WTC11 (cell line): Measurements from ENCODE around the gene VDR.

Experiments
- ATF3 ChIP-seq: sonication (generic); formaldehyde crosslinking; conservative IDR thresholded peaks from 2 replicates; pipeline ENCODE4 v1.8.1; 2022; ENCODE audit warnings: mild to moderate bottlenecking, missing genetic modification reagents
- CDX4 ChIP-seq: fragments of 250-450 bp; sonication (Bioruptor Pico); IDR thresholded peaks from 2 replicates; pipeline ENCODE4 v1.9.0; 2021; ENCODE audit warnings: moderate library complexity, mild to moderate bottlenecking, inconsistent platforms, borderline replicate concordance
- MXD4 ChIP-seq: fragments of 250-450 bp; sonication (Bioruptor Pico); IDR thresholded peaks from 2 replicates; pipeline ENCODE4 v1.8.0; 2021; ENCODE audit warnings: mild to moderate bottlenecking, moderate library complexity, borderline replicate concordance
- MYBL2 ChIP-seq: sonication (generic); formaldehyde crosslinking; IDR thresholded peaks from 2 replicates; pipeline ENCODE4 v1.8.1; 2023; ENCODE audit warnings: mild to moderate bottlenecking, moderate library complexity, missing genetic modification reagents
- NFYB ChIP-seq: sonication (generic); formaldehyde crosslinking; conservative IDR thresholded peaks from 2 replicates; pipeline ENCODE4 v1.8.0; 2022; ENCODE audit warnings: low read depth, missing genetic modification reagents
- SMAD3 ChIP-seq: sonication (generic); formaldehyde crosslinking; IDR thresholded peaks from 2 replicates; pipeline ENCODE4 v1.8.0; 2022; ENCODE audit warnings: missing genetic modification reagents, mild to moderate bottlenecking, borderline replicate concordance
- USF2 ChIP-seq: sonication (generic); formaldehyde crosslinking; IDR thresholded peaks from 2 replicates; pipeline ENCODE4 v1.8.1; 2023; ENCODE audit warnings: mild to moderate bottlenecking, missing genetic modification reagents, moderate library complexity
- TF ChIP-seq, protein P1 (sequence below): sonication (generic); formaldehyde crosslinking; IDR thresholded peaks from 2 replicates; pipeline ENCODE4 v1.8.0; 2022; ENCODE audit warnings: mild to moderate bottlenecking, missing genetic modification reagents
- TF ChIP-seq, protein P2 (sequence below): sonication (generic); formaldehyde crosslinking; IDR thresholded peaks from 2 replicates; pipeline ENCODE4 v1.8.1; 2022; ENCODE audit warnings: mild to moderate bottlenecking, missing genetic modification reagents, moderate library complexity, borderline replicate concordance
- TF ChIP-seq, protein P3 (sequence below): fragments of 200-600 bp; IDR thresholded peaks from 2 replicates; pipeline ENCODE4 v1.8.0; 2022; ENCODE audit warnings: antibody characterized with exemption
- TF ChIP-seq, protein P4 (sequence below): sonication (generic); formaldehyde crosslinking; IDR thresholded peaks from 2 replicates; pipeline ENCODE4 v1.8.1; 2023; ENCODE audit warnings: mild to moderate bottlenecking, missing genetic modification reagents, borderline replicate concordance

DNA sequence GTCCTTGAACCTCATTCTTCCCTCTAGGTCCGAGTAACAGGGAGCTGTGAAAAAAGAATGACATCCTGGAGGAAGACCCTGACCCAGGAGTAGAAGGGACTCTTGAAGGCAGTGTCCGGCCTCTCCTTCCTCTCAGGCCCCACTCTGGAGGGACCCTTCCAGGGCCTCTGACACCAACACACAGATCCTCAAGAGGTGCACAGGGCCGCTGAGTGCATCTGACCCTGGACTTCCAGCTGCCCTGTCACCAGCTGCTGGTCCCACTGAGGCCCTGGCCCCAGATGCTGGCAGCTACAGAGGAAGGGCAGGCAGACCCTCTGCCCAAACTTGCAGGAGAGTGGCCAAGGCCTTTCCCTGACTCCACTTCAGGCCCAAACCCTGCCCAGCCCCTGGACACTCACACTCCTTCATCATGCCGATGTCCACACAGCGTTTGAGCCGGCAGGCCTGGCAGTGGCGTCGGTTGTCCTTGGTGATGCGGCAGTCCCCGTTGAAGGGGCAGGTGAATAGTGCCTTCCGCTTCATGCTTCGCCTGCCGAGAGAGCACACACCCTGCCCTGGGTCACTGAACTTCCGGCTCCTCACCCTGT is 40.1 kb downstream of the VDR start:
- TF ChIP-seq ATF3 (CRISPR knock-in tag) (no peak), USF2 (no peak), SMAD3 (CRISPR knock-in tag) (no peak), CDX4 (CRISPR knock-in tag) (no peak), NFYB (CRISPR knock-in tag) (no peak), MYBL2 (no peak), MXD4 (CRISPR knock-in tag) (no peak)
- TF ChIP-seq, protein P1, sequence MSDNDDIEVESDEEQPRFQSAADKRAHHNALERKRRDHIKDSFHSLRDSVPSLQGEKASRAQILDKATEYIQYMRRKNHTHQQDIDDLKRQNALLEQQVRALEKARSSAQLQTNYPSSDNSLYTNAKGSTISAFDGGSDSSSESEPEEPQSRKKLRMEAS, result no peak
- TF ChIP-seq, protein P2, sequence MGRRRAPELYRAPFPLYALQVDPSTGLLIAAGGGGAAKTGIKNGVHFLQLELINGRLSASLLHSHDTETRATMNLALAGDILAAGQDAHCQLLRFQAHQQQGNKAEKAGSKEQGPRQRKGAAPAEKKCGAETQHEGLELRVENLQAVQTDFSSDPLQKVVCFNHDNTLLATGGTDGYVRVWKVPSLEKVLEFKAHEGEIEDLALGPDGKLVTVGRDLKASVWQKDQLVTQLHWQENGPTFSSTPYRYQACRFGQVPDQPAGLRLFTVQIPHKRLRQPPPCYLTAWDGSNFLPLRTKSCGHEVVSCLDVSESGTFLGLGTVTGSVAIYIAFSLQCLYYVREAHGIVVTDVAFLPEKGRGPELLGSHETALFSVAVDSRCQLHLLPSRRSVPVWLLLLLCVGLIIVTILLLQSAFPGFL (CRISPR knock-in tag), result no peak
- TF ChIP-seq, protein P3, sequence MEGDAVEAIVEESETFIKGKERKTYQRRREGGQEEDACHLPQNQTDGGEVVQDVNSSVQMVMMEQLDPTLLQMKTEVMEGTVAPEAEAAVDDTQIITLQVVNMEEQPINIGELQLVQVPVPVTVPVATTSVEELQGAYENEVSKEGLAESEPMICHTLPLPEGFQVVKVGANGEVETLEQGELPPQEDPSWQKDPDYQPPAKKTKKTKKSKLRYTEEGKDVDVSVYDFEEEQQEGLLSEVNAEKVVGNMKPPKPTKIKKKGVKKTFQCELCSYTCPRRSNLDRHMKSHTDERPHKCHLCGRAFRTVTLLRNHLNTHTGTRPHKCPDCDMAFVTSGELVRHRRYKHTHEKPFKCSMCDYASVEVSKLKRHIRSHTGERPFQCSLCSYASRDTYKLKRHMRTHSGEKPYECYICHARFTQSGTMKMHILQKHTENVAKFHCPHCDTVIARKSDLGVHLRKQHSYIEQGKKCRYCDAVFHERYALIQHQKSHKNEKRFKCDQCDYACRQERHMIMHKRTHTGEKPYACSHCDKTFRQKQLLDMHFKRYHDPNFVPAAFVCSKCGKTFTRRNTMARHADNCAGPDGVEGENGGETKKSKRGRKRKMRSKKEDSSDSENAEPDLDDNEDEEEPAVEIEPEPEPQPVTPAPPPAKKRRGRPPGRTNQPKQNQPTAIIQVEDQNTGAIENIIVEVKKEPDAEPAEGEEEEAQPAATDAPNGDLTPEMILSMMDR, result no peak
- TF ChIP-seq, protein P4, sequence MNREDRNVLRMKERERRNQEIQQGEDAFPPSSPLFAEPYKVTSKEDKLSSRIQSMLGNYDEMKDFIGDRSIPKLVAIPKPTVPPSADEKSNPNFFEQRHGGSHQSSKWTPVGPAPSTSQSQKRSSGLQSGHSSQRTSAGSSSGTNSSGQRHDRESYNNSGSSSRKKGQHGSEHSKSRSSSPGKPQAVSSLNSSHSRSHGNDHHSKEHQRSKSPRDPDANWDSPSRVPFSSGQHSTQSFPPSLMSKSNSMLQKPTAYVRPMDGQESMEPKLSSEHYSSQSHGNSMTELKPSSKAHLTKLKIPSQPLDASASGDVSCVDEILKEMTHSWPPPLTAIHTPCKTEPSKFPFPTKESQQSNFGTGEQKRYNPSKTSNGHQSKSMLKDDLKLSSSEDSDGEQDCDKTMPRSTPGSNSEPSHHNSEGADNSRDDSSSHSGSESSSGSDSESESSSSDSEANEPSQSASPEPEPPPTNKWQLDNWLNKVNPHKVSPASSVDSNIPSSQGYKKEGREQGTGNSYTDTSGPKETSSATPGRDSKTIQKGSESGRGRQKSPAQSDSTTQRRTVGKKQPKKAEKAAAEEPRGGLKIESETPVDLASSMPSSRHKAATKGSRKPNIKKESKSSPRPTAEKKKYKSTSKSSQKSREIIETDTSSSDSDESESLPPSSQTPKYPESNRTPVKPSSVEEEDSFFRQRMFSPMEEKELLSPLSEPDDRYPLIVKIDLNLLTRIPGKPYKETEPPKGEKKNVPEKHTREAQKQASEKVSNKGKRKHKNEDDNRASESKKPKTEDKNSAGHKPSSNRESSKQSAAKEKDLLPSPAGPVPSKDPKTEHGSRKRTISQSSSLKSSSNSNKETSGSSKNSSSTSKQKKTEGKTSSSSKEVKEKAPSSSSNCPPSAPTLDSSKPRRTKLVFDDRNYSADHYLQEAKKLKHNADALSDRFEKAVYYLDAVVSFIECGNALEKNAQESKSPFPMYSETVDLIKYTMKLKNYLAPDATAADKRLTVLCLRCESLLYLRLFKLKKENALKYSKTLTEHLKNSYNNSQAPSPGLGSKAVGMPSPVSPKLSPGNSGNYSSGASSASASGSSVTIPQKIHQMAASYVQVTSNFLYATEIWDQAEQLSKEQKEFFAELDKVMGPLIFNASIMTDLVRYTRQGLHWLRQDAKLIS (CRISPR knock-in tag), result no peak
